ENCODE results near the gene HSD17B12. TPM values are rescaled to one million over a fixed set of nuclear protein-coding genes. Genes with fewer than 3 reads are reported as not detected.

Gene HSD17B12
- total and polyA plus RNA-seq, 4 donors, result 87.9 to 172 (median 89.8) TPM

DNA sequence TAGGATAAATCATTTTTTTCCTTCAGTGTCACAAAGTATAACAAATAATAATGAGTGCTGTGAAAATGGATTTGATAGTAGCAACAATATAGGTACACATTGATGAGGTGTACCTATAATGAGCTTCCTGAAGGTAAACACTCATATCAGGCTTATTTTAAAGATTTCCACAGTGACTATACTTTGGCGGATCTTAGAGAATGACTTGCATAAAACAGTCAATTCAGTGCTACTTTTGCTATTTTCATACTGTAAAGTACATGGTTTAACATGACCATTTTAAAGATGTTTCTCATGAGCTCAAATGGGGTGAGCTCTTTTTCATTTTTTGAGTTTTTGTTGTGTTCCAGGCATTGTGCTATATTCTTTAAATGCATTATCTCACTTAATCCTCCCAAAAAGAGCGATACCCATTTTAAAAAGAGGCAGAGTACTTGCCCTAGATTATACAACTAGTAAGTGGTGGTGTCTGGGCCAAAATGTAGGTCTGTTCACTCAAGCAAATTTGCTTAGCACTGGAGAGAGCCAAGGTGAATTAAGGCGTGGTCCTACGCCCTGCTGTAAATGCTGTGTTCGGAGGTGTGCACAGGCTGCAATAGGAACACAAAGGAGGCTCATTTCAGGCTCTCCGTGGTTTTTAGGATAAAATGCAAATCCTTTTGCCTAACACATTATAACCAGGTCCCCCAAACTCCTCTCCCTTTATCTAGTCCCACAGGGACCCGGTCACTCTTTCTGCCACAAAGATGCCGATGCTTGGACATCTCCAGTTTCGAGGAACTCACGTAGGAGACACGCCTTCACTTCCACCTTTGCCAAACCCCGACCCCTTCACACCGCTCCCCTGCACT, 199.5 kb downstream of the HSD17B12 start:
- no peaks in the 10 kb centered on the region for H3K9me3 ChIP-seq (ENCODE audit: control insufficient read depth, insufficient read depth, low read length)
- DNase-seq (ENCODE audit: low read depth in 4 of 6, low spot score in 6 of 6), result no peak
- peak overlapping the region; percentile 77 for H3K4me3 ChIP-seq (ENCODE audit: low read depth, low read length)
- H3K27ac ChIP-seq (ENCODE audit: low read depth, low read length), result no peak overlapping the region
- 37% methylated on average over 11 of the region's 13 CpGs for WGBS (ENCODE audit: insufficient coverage)
- H3K27me3 ChIP-seq (ENCODE audit: control insufficient read depth, insufficient read depth, low read length), result peaks cover 15% of the 10 kb centered on the region
- peaks cover 6% of the 10 kb centered on the region for H3K4me1 ChIP-seq (ENCODE audit: control insufficient read depth, insufficient read depth, low read length)
- H3K36me3 ChIP-seq (ENCODE audit: control insufficient read depth, insufficient read depth, low read length), result peaks cover 7% of the 10 kb centered on the region

DNA sequence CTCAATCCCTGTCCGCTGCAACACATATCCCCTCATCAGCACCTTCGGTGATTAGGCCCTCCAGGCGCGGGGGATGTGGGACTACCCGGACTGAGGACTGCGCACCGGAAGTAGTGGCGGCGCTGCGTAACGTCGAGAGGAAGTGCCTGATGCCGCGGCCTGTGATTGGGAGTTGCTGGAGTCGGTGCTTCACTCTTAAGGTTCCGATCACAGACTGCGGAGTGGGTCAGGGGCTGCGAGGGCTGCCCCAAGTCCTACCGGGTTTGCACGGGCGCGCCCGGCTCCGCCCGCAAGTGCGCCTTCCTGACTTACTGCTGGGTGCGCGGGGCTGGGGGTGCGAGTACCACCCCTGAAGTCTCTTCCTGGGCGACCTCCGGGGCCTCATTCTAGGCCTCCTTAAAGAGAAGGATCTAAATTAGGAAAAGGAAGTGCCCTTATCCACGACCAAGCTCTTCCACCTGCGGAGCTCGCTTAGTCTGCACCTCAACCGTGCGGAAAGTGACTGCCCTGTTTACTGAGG, 200.2 kb downstream of the HSD17B12 start, which contains the start of gene ALKBH3:
TSS of gene ALKBH3 (plus strand) at position 192 of the 520 bp plus-strand sequence. CDS start 1,822 bp downstream, outside the sequence.
- peak; percentile 76 to 98 (median 86) for DNase-seq (ENCODE audit: low read depth in 4 of 6, low spot score in 6 of 6)
- WGBS (ENCODE audit: insufficient coverage), result under 1% methylated on average over 36 of the region's 36 CpGs

DNA sequence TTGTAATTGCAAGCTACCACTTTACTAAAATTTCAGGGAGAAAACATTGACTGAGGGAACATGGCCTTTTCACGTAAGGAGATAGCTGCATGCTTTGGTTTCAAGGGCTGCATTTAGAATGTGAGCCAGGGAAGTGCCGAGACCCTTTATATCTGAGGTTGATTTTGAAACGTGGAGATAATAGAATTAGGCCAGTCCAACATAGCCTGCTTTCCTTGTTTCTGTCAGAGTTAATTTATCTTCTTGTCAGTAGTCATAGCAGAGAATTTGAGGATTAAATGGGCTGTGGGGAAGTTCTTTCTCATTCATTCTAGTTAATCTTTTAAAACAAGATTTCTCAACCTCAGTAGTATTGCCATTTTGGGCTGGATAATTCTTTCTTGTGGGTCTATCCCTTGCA, 212.3 kb downstream of the HSD17B12 start:
- H3K27me3 ChIP-seq (ENCODE audit: control insufficient read depth, insufficient read depth, low read length), result no peaks in the 10 kb centered on the region
- H3K4me3 ChIP-seq (ENCODE audit: low read depth, low read length), result no peak overlapping the region
- no peak overlapping the region for H3K27ac ChIP-seq (ENCODE audit: low read depth, low read length)
- no peaks in the 10 kb centered on the region for H3K9me3 ChIP-seq (ENCODE audit: control insufficient read depth, insufficient read depth, low read length)
- peaks cover 24% of the 10 kb centered on the region for H3K36me3 ChIP-seq (ENCODE audit: control insufficient read depth, insufficient read depth, low read length)
- 80% methylated on average over 1 of the region's 3 CpGs for WGBS (ENCODE audit: insufficient coverage)
- no peaks in the 10 kb centered on the region for H3K4me1 ChIP-seq (ENCODE audit: control insufficient read depth, insufficient read depth, low read length)
- DNase-seq (ENCODE audit: low read depth in 4 of 6, low spot score in 6 of 6), result no peak

More for the DNA sequence above, 200.2 kb downstream of the HSD17B12 start, which contains the start of gene ALKBH3:
- Histone ChIP-seq H3K27me3 (ENCODE audit: control insufficient read depth, insufficient read depth, low read length) (peaks cover 15% of the 10 kb centered on the region), H3K27ac (ENCODE audit: low read depth, low read length) (no peak within 1 kb of the TSS), H3K4me3 (ENCODE audit: low read depth, low read length) (peak within 1 kb of the TSS; percentile 77), H3K36me3 (ENCODE audit: control insufficient read depth, insufficient read depth, low read length) (peaks cover 7% of the 10 kb centered on the region), H3K9me3 (ENCODE audit: control insufficient read depth, insufficient read depth, low read length) (no peaks in the 10 kb centered on the region), H3K4me1 (ENCODE audit: control insufficient read depth, insufficient read depth, low read length) (peaks cover 6% of the 10 kb centered on the region)

DNA sequence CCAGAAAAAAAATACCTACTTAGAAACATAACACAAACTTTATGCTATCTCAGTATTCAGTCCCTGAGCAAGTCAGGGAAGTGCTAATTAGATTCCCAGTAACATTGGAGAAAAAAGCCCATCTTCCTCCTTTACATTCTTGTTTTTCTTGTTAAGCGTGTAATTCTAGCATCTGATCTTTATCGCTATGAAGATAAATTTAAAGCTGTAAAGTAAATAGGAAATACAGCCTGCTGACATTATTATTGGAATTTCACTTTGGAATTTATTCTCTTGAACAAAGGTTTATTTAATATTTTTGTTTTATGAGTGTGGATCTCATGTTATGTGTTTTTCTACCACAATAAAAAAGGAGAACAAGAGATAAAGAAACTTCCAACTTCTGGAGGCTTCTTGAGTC, 214.0 kb downstream of the HSD17B12 start:
- no peaks in the 10 kb centered on the region for H3K27me3 ChIP-seq (ENCODE audit: control insufficient read depth, insufficient read depth, low read length)
- WGBS (ENCODE audit: insufficient coverage), result no CpG with 5 or more reads among the region's 2 CpGs
- no peak overlapping the region for H3K4me3 ChIP-seq (ENCODE audit: low read depth, low read length)
- H3K27ac ChIP-seq (ENCODE audit: low read depth, low read length), result no peak overlapping the region
- H3K9me3 ChIP-seq (ENCODE audit: control insufficient read depth, insufficient read depth, low read length), result peaks cover 1% of the 10 kb centered on the region
- DNase-seq (ENCODE audit: low read depth in 4 of 6, low spot score in 6 of 6), result peak in 1 of 6 donors; percentile 28
- peaks cover 34% of the 10 kb centered on the region for H3K36me3 ChIP-seq (ENCODE audit: control insufficient read depth, insufficient read depth, low read length)
- H3K4me1 ChIP-seq (ENCODE audit: control insufficient read depth, insufficient read depth, low read length), result no peaks in the 10 kb centered on the region

DNA sequence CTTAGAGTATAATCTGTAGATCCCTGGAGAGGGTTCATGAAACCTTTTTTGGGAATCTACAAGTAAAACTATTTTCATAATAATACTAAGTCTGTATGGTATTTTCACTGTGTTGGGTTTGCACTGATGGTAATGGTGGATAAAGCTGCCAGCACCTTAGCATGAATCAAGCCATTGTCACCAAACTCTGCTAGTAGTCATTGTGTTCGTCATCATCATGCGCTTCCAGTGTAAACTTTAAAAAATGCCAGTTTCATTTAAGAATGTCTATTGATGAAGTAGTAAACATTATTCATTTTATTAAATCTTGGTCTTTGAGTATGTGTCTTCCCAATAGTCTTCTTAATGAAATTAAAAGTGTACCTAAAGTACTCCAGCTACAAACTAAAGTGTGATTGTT, 215.1 kb downstream of the HSD17B12 start:
- no peak for DNase-seq (ENCODE audit: low read depth in 4 of 6, low spot score in 6 of 6)
- no peaks in the 10 kb centered on the region for H3K27me3 ChIP-seq (ENCODE audit: control insufficient read depth, insufficient read depth, low read length)
- no peak overlapping the region for H3K4me3 ChIP-seq (ENCODE audit: low read depth, low read length)
- no peaks in the 10 kb centered on the region for H3K4me1 ChIP-seq (ENCODE audit: control insufficient read depth, insufficient read depth, low read length)
- H3K27ac ChIP-seq (ENCODE audit: low read depth, low read length), result no peak overlapping the region
- H3K9me3 ChIP-seq (ENCODE audit: control insufficient read depth, insufficient read depth, low read length), result peaks cover 1% of the 10 kb centered on the region
- no CpG with 5 or more reads among the region's 2 CpGs for WGBS (ENCODE audit: insufficient coverage)
- peaks cover 29% of the 10 kb centered on the region for H3K36me3 ChIP-seq (ENCODE audit: control insufficient read depth, insufficient read depth, low read length)

DNA sequence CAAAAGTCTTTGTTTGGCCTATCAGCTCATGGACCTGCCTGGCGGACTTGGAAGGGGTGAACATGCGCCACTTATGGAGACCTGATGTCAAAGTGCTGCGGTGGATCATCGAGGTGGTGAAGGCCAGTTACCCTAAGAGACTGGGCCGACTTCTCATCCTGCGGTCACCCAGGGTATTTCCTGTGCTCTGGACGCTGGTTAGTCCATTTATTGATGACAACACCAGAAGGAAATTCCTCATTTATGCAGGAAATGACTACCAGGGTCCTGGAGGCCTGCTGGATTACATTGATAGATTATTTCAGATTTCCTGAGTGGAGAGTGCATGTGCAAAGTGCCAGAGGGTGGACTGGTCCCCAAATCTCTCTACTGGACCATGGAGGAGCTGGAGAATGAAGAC, 218.0 kb downstream of the HSD17B12 start:
- H3K36me3 ChIP-seq (ENCODE audit: control insufficient read depth, insufficient read depth, low read length), result peaks cover 26% of the 10 kb centered on the region

DNA sequence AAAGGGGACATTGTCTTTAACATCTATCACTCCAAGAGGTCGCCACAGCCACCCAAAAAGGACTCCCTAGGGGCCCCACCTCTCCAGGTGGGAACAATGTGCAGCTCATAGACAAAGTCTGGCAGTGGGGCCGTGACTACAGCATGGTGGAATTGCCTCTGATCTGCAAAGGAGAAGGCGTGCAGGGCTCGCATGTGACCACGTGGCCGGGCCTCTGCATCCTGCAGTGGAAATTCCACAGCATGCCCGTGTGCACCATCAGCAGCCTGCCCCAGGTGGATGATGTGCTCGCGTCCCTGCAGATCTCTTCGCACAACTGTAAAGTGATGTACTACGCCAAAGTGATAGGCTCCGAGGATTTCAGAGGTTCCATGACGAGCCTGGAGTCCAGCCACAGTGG, 218.6 kb downstream of the HSD17B12 start:
- Histone ChIP-seq H3K36me3 (ENCODE audit: control insufficient read depth, insufficient read depth, low read length) (peaks cover 26% of the 10 kb centered on the region), H3K27ac (ENCODE audit: low read depth, low read length) (no peak overlapping the region), H3K4me3 (ENCODE audit: low read depth, low read length) (no peak overlapping the region), H3K27me3 (ENCODE audit: control insufficient read depth, insufficient read depth, low read length) (no peaks in the 10 kb centered on the region), H3K4me1 (ENCODE audit: control insufficient read depth, insufficient read depth, low read length) (no peaks in the 10 kb centered on the region), H3K9me3 (ENCODE audit: control insufficient read depth, insufficient read depth, low read length) (peaks cover 1% of the 10 kb centered on the region)
- no peak for DNase-seq (ENCODE audit: low read depth in 4 of 6, low spot score in 6 of 6)
- 91% methylated on average over 13 of the region's 13 CpGs for WGBS (ENCODE audit: insufficient coverage)

More for the DNA sequence above, 218.0 kb downstream of the HSD17B12 start:
- Histone ChIP-seq H3K9me3 (ENCODE audit: control insufficient read depth, insufficient read depth, low read length) (peaks cover 1% of the 10 kb centered on the region), H3K27ac (ENCODE audit: low read depth, low read length) (no peak overlapping the region), H3K4me3 (ENCODE audit: low read depth, low read length) (no peak overlapping the region), H3K4me1 (ENCODE audit: control insufficient read depth, insufficient read depth, low read length) (no peaks in the 10 kb centered on the region), H3K27me3 (ENCODE audit: control insufficient read depth, insufficient read depth, low read length) (no peaks in the 10 kb centered on the region)
- DNase-seq (ENCODE audit: low read depth in 4 of 6, low spot score in 6 of 6), result no peak
- 94% methylated on average over 7 of the region's 7 CpGs for WGBS (ENCODE audit: insufficient coverage)

DNA sequence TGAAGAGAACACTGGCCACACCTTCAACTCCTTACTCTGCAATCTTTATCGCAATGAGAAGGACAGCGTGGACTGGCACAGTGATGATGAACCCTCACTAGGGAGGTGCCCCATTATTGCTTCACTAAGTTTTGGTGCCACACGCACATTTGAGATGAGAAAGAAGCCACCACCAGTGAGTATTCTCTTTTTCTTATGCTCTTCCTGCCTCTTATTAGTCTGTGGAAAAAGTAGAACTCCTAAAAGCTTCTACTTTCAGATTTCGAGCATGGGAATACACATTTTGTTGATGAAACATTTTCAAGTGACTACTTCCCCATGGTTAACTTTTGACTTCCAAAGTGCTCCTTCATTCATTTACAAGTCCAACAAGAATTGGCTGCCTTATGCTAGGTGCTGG, 221.0 kb downstream of the HSD17B12 start:
- no peak for DNase-seq (ENCODE audit: low read depth in 4 of 6, low spot score in 6 of 6)
- Histone ChIP-seq H3K36me3 (ENCODE audit: control insufficient read depth, insufficient read depth, low read length) (peaks cover 26% of the 10 kb centered on the region), H3K27me3 (ENCODE audit: control insufficient read depth, insufficient read depth, low read length) (no peaks in the 10 kb centered on the region), H3K4me3 (ENCODE audit: low read depth, low read length) (no peak overlapping the region), H3K4me1 (ENCODE audit: control insufficient read depth, insufficient read depth, low read length) (no peaks in the 10 kb centered on the region), H3K27ac (ENCODE audit: low read depth, low read length) (no peak overlapping the region), H3K9me3 (ENCODE audit: control insufficient read depth, insufficient read depth, low read length) (peaks cover 1% of the 10 kb centered on the region)
- WGBS (ENCODE audit: insufficient coverage), result 100% methylated on average over 1 of the region's 4 CpGs

DNA sequence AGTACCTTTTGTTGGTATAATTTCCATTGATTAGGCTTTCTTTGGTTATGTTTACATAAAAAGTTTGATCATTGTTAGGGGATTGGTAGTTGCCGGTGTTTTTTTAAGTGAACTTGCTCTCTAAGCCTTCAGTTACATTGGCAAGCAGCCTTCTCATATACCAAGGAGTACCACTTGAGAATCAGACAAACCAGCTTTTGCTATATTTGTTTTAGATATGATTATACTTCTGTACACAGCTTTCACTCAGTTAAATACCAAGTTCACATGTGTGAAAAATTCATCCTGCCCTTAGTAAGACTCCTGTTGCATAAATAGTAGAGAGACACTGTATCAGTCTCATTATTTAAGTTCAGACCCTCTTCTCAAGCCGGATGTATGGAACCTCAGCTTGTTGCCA, 222.5 kb downstream of the HSD17B12 start:
- Histone ChIP-seq H3K4me1 (ENCODE audit: control insufficient read depth, insufficient read depth, low read length) (no peaks in the 10 kb centered on the region), H3K36me3 (ENCODE audit: control insufficient read depth, insufficient read depth, low read length) (peaks cover 17% of the 10 kb centered on the region), H3K27me3 (ENCODE audit: control insufficient read depth, insufficient read depth, low read length) (no peaks in the 10 kb centered on the region), H3K9me3 (ENCODE audit: control insufficient read depth, insufficient read depth, low read length) (peaks cover 1% of the 10 kb centered on the region), H3K27ac (ENCODE audit: low read depth, low read length) (no peak overlapping the region), H3K4me3 (ENCODE audit: low read depth, low read length) (no peak overlapping the region)
- no peak for DNase-seq (ENCODE audit: low read depth in 4 of 6, low spot score in 6 of 6)
- WGBS (ENCODE audit: insufficient coverage), result no CpG with 5 or more reads among the region's 2 CpGs

DNA sequence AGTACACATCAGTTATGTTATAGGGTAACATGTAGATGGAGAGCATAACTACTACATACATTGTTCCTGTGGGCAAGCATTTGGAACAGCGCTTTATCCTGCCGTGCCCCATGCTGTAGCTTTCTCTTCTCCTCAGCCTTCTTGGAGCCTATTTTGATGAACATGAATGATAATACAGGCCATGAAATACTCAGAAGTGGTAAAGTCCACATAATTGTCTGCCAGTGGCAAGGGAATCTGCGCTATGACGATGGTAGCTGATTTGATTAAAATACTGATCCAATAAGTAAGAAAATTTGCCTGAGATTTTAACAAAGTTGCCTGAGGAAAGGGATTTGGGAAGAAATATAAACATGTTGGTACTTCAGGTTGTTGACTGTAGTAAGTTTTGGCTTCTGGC, 223.4 kb downstream of the HSD17B12 start:
- H3K4me3 ChIP-seq (ENCODE audit: low read depth, low read length), result no peak overlapping the region
- no peak overlapping the region for H3K27ac ChIP-seq (ENCODE audit: low read depth, low read length)
- H3K36me3 ChIP-seq (ENCODE audit: control insufficient read depth, insufficient read depth, low read length), result peaks cover 10% of the 10 kb centered on the region
- H3K27me3 ChIP-seq (ENCODE audit: control insufficient read depth, insufficient read depth, low read length), result no peaks in the 10 kb centered on the region
- DNase-seq (ENCODE audit: low read depth in 4 of 6, low spot score in 6 of 6), result no peak
- peaks cover 1% of the 10 kb centered on the region for H3K9me3 ChIP-seq (ENCODE audit: control insufficient read depth, insufficient read depth, low read length)
- 77% methylated on average over 2 of the region's 4 CpGs for WGBS (ENCODE audit: insufficient coverage)
- H3K4me1 ChIP-seq (ENCODE audit: control insufficient read depth, insufficient read depth, low read length), result no peaks in the 10 kb centered on the region
